Liver (tissue), 9 donors: ENCODE measurements around the gene BLOC1S3. TPM values are rescaled to one million over a fixed set of nuclear protein-coding genes. Genes with fewer than 3 reads are reported as not detected.

Experiments
- DNase-seq: peaks from one replicate; pipeline ENCODE4 v3.0.0-alpha.2; 2017; ENCODE audit warnings: low spot score
- H3K27ac ChIP-seq, 2 donors: one replicate each; pipeline ENCODE4 v1.7.0; 2013; ENCODE audit warnings: inconsistent platforms in 2 of 2, low read length in 2 of 2, control low read depth in 1 of 2, low read depth in 1 of 2, mild to moderate bottlenecking in 1 of 2
- H3K27me3 ChIP-seq, 4 donors: one replicate each; pipeline versions ENCODE4 v1.6.1 to v1.7.0; 2013; ENCODE audit warnings: low read length in 3 of 4, inconsistent platforms in 1 of 4, mild to moderate bottlenecking in 1 of 4, moderate library complexity in 1 of 4; ENCODE audit not compliant: control insufficient read depth in 4 of 4, insufficient read depth in 4 of 4
- H3K36me3 ChIP-seq, 4 donors: one replicate each; pipeline versions ENCODE4 v1.6.1 to v1.7.0; 2013; ENCODE audit warnings: low read length in 3 of 4, mild to moderate bottlenecking in 3 of 4, low read depth in 1 of 4, moderate library complexity in 1 of 4; ENCODE audit not compliant: control insufficient read depth in 4 of 4, insufficient read depth in 3 of 4
- H3K4me1 ChIP-seq, 4 donors: one replicate each; pipeline versions ENCODE4 v1.6.1 to v1.7.0; 2013; ENCODE audit warnings: low read length in 3 of 4, mild to moderate bottlenecking in 3 of 4, moderate library complexity in 1 of 4; ENCODE audit not compliant: control insufficient read depth in 4 of 4, insufficient read depth in 4 of 4
- H3K4me3 ChIP-seq, 3 donors: one replicate each; pipeline versions ENCODE4 v1.6.1 to v1.7.0; 2013; ENCODE audit warnings: low read length in 3 of 3, control low read depth in 1 of 3, low read depth in 1 of 3, mild to moderate bottlenecking in 1 of 3
- H3K9ac ChIP-seq, 2 donors: one replicate each; pipeline ENCODE4 v1.7.0; 2013; ENCODE audit warnings: low read length in 2 of 2, mild to moderate bottlenecking in 2 of 2, moderate library complexity in 2 of 2, control low read depth in 1 of 2, low read depth in 1 of 2
- H3K9me3 ChIP-seq, 4 donors: one replicate each; pipeline versions ENCODE4 v1.6.1 to v1.7.0; 2013; ENCODE audit warnings: low read length in 3 of 4; ENCODE audit not compliant: control insufficient read depth in 4 of 4
- ATF3 ChIP-seq: IDR thresholded peaks from 2 replicates; pipeline ENCODE4 v1.6.1; 2016; ENCODE audit warnings: antibody characterized with exemption
- CTCF ChIP-seq: fragments of 150-350 bp; IDR thresholded peaks from 2 replicates; pipeline ENCODE4 v1.5.1; 2017; ENCODE audit warnings: improper control_type of control experiment, low read depth, low read length; ENCODE audit not compliant: missing input control
- EGR1 ChIP-seq, 2 donors: IDR thresholded peaks; 2 replicates each; pipeline ENCODE4 v1.6.1; 2016 to 2018; ENCODE audit warnings: antibody characterized with exemption in 2 of 2, low read depth in 2 of 2
- FOXA1 ChIP-seq: IDR thresholded peaks from 2 replicates; pipeline ENCODE4 v1.6.1; 2016; ENCODE audit warnings: antibody characterized with exemption
- FOXA2 ChIP-seq: IDR thresholded peaks from 2 replicates; pipeline ENCODE4 v1.6.1; 2016; ENCODE audit warnings: antibody characterized with exemption
- GABPA ChIP-seq, 2 donors: IDR thresholded peaks in 1 of 2; conservative IDR thresholded peaks in 1 of 2; 2 replicates each; pipeline ENCODE4 v1.6.1; 2016; ENCODE audit warnings: antibody characterized with exemption in 2 of 2, mild to moderate bottlenecking in 1 of 2, moderate library complexity in 1 of 2
- HNF4A ChIP-seq, 2 donors: conservative IDR thresholded peaks; 2 replicates each; pipeline ENCODE4 v1.6.1; 2016; ENCODE audit warnings: antibody characterized with exemption in 2 of 2, mild to moderate bottlenecking in 2 of 2
- HNF4G ChIP-seq: IDR thresholded peaks from 2 replicates; pipeline ENCODE4 v1.6.1; 2016; ENCODE audit warnings: antibody characterized with exemption
- JUND ChIP-seq, 2 donors: IDR thresholded peaks; 2 replicates each; pipeline ENCODE4 v1.6.1; 2016; ENCODE audit warnings: antibody characterized with exemption in 2 of 2
- MAX ChIP-seq: IDR thresholded peaks from 2 replicates; pipeline ENCODE4 v1.6.1; 2016; ENCODE audit warnings: antibody characterized with exemption
- NR2F2 ChIP-seq: IDR thresholded peaks from 2 replicates; pipeline ENCODE4 v1.6.1; 2016; ENCODE audit warnings: antibody characterized with exemption
- RAD21 ChIP-seq, 2 donors: IDR thresholded peaks; 2 replicates each; pipeline ENCODE4 v1.6.1; 2016; ENCODE audit warnings: antibody characterized with exemption in 2 of 2, mild to moderate bottlenecking in 2 of 2
- REST ChIP-seq: IDR thresholded peaks from 2 replicates; pipeline ENCODE4 v1.6.1; 2016; ENCODE audit warnings: antibody characterized with exemption, mild to moderate bottlenecking
- RXRA ChIP-seq, 2 donors: IDR thresholded peaks; 2 replicates each; pipeline ENCODE4 v1.6.1; 2017 to 2018; ENCODE audit warnings: antibody characterized with exemption in 2 of 2, mild to moderate bottlenecking in 1 of 2
- SP1 ChIP-seq: IDR thresholded peaks from 2 replicates; pipeline ENCODE4 v1.6.1; 2018; ENCODE audit warnings: antibody characterized with exemption, mild to moderate bottlenecking
- TAF1 ChIP-seq: conservative IDR thresholded peaks from 2 replicates; pipeline ENCODE4 v1.6.1; 2016; ENCODE audit warnings: antibody characterized with exemption, mild to moderate bottlenecking
- ZBTB33 ChIP-seq: IDR thresholded peaks from 2 replicates; pipeline ENCODE4 v1.6.1; 2016; ENCODE audit warnings: antibody characterized with exemption
- WGBS: extraction: QIAGEN DNeasy Blood & Tissue Kit; methylation state at CpG from one replicate; pipeline ENCODE4 v1.1.7; 2013; 5-methylcytosine and 5-hydroxymethylcytosine counted together
- polyA plus RNA-seq, 2 donors: library from polyadenylated mRNA; stranded (reverse) in 1 of 2; unstranded in 1 of 2; fragments of 200-250 nt in 1 of 2; fragments of >200 nt in 1 of 2; fragmentation: Nextera tagmentation in 1 of 2; extraction: Ambion mirVana in 1 of 2; gene quantifications; one replicate each; pipeline versions ENCODE4 v1.2.1 to v1.2.3, GENCODE V29; 2013 to 2015
- total RNA-seq, 2 donors: library from RNA; depleted of rRNA; stranded (reverse); fragments of >200 nt; gene quantifications; one replicate each; pipeline ENCODE4 v1.2.3, GENCODE V29; 2014
- donor health status: healthy.
- donor health status: healthy.
- donor health status: healthy.
- donor health status: healthy.
- donor health status: healthy.

Gene BLOC1S3
- total and polyA plus RNA-seq, 4 donors: 2.7 to 4.6 (median 4.2) TPM

- 98% methylated on average over 53 of the region's 53 CpGs for WGBS
- H3K4me3 ChIP-seq: no peak overlapping the region
- peaks cover 0 to 10% (median 3%) of the 10 kb centered on the region in 4 donors for H3K36me3 ChIP-seq
- H3K27ac ChIP-seq: no peak overlapping the region
- no peak overlapping the region for H3K9ac ChIP-seq
- no peak for TF ChIP-seq GABPA (IDR thresholded peaks at IDR 0.05 in 1 of 2, conservative IDR thresholded peaks at IDR 0.05 in 1 of 2)
- no peak for TF ChIP-seq RAD21 (IDR thresholded peaks at IDR 0.05)
- no peak for TF ChIP-seq TAF1
- TF ChIP-seq SP1: no peak
- no peak for TF ChIP-seq HNF4A (conservative IDR thresholded peaks at IDR 0.05)
- TF ChIP-seq EGR1 (IDR thresholded peaks at IDR 0.05; ENCODE audit: low read depth in 2 of 2): no peak
- TF ChIP-seq ZBTB33: no peak
- no peak for TF ChIP-seq HNF4G
- no peak for TF ChIP-seq JUND (IDR thresholded peaks at IDR 0.05)
- TF ChIP-seq RXRA (IDR thresholded peaks at IDR 0.05): no peak
- no peak for TF ChIP-seq FOXA1
- TF ChIP-seq ATF3: no peak
- no peak for TF ChIP-seq MAX
- TF ChIP-seq CTCF: no peak
- TF ChIP-seq NR2F2: no peak
- no peaks in the 10 kb centered on the region for H3K27me3 ChIP-seq
- H3K9me3 ChIP-seq: no peaks in the 10 kb centered on the region
- H3K4me1 ChIP-seq: no peaks in the 10 kb centered on the region
- DNase-seq: no peak
Measured at GRCh38 chr19:45144431-45145269, 33.9 kb upstream of the BLOC1S3 start.

GRCh38 chr19:45145270-45146189 lies 33.1 kb upstream of the BLOC1S3 start:
- H3K4me1 ChIP-seq: no peaks in the 10 kb centered on the region
- H3K27me3 ChIP-seq: no peaks in the 10 kb centered on the region
- no peak for TF ChIP-seq ATF3
- no peak for TF ChIP-seq FOXA2
- no peak for TF ChIP-seq JUND (IDR thresholded peaks at IDR 0.05)
- no peak for TF ChIP-seq ZBTB33
- no peak for TF ChIP-seq TAF1
- no peak for TF ChIP-seq GABPA (IDR thresholded peaks at IDR 0.05 in 1 of 2, conservative IDR thresholded peaks at IDR 0.05 in 1 of 2)
- no peak for TF ChIP-seq NR2F2
- no peak for TF ChIP-seq MAX
- TF ChIP-seq HNF4A (conservative IDR thresholded peaks at IDR 0.05): no peak
- TF ChIP-seq RXRA (IDR thresholded peaks at IDR 0.05): no peak
- no peak for TF ChIP-seq HNF4G
- no peak for TF ChIP-seq REST
- no peak for TF ChIP-seq RAD21 (IDR thresholded peaks at IDR 0.05)
- TF ChIP-seq EGR1 (IDR thresholded peaks at IDR 0.05; ENCODE audit: low read depth in 2 of 2): no peak
- H3K36me3 ChIP-seq: peaks cover 0 to 10% (median 3%) of the 10 kb centered on the region in 4 donors
- no peaks in the 10 kb centered on the region for H3K9me3 ChIP-seq
- no peak for DNase-seq
- no peak overlapping the region for H3K4me3 ChIP-seq
- no peak overlapping the region for H3K9ac ChIP-seq
- 96% methylated on average over 54 of the region's 54 CpGs for WGBS
- H3K27ac ChIP-seq: no peak overlapping the region
